Dendritic cell treated with granulocyte-macrophage colony-stimulating factor and Interleukin-4, amounts not matched to agents 40 ng/mL and 50 ng/mL, for 4 days (primary cell): ENCODE measurements around the gene GSE1.

Experiments
- H3K27ac Mint-ChIP-seq: one replicate; pipeline ENCODE4 v1.8.0; 2022; ENCODE audit warnings: mild to moderate bottlenecking, mixed read lengths
- H3K27me3 Mint-ChIP-seq: one replicate; pipeline ENCODE4 v1.8.0; 2022; ENCODE audit warnings: mild to moderate bottlenecking, mixed read lengths
- H3K36me3 Mint-ChIP-seq: one replicate; pipeline ENCODE4 v1.8.0; 2022; ENCODE audit warnings: low read depth, mixed read lengths
- H3K4me1 Mint-ChIP-seq: one replicate; pipeline ENCODE4 v1.8.0; 2022; ENCODE audit warnings: low read depth, mixed read lengths
- H3K4me3 Mint-ChIP-seq: one replicate; pipeline ENCODE4 v1.8.0; 2022; ENCODE audit warnings: mild to moderate bottlenecking, moderate library complexity, mixed read lengths
- H3K9me3 Mint-ChIP-seq: one replicate; pipeline ENCODE4 v1.8.0; 2022; ENCODE audit warnings: mixed read lengths
- intact Hi-C: fragments of 100-400 bp; cut with micrococcal nuclease; formaldehyde crosslinking; loops from one replicate; pipeline ENCODE4 v1.15.0; 2022

The GSE1 gene

GRCh38 chr16:85664580-85665372, 51.7 kb downstream of the GSE1 start:
- H3K4me3 Mint-ChIP-seq = no peak overlapping the region
- intact Hi-C loops = no loop called here
- H3K4me1 Mint-ChIP-seq = no peaks in the 10 kb centered on the region
- no peak overlapping the region for H3K27ac Mint-ChIP-seq
- no peaks in the 10 kb centered on the region for H3K27me3 Mint-ChIP-seq
- peaks cover 100% of the 10 kb centered on the region for H3K36me3 Mint-ChIP-seq
- no peaks in the 10 kb centered on the region for H3K9me3 Mint-ChIP-seq

GRCh38 chr16:85665373-85665740, 52.2 kb downstream of the GSE1 start:
- Mint-ChIP-seq H3K4me1 (no peaks in the 10 kb centered on the region), H3K9me3 (no peaks in the 10 kb centered on the region), H3K36me3 (peaks cover 100% of the 10 kb centered on the region), H3K4me3 (no peak overlapping the region), H3K27me3 (no peaks in the 10 kb centered on the region), H3K27ac (no peak overlapping the region)
- intact Hi-C loops = no loop called here

GRCh38 chr16:85665929-85666328, 52.8 kb downstream of the GSE1 start:
- peaks cover 100% of the 10 kb centered on the region for H3K36me3 Mint-ChIP-seq
- no peaks in the 10 kb centered on the region for H3K9me3 Mint-ChIP-seq
- no peak overlapping the region for H3K27ac Mint-ChIP-seq
- H3K4me3 Mint-ChIP-seq = no peak overlapping the region
- no peaks in the 10 kb centered on the region for H3K27me3 Mint-ChIP-seq
- H3K4me1 Mint-ChIP-seq = no peaks in the 10 kb centered on the region
- intact Hi-C loops = no loop called here

- H3K27ac Mint-ChIP-seq = no peak overlapping the region
- no peaks in the 10 kb centered on the region for H3K9me3 Mint-ChIP-seq
- no peaks in the 10 kb centered on the region for H3K4me1 Mint-ChIP-seq
- peaks cover 100% of the 10 kb centered on the region for H3K36me3 Mint-ChIP-seq
- H3K27me3 Mint-ChIP-seq = no peaks in the 10 kb centered on the region
- no peak overlapping the region for H3K4me3 Mint-ChIP-seq
- intact Hi-C loops = no loop called here
These were observed 54.1 kb downstream of the GSE1 start for GRCh38 chr16:85667261-85667660.

GRCh38 chr16:85667841-85668413, 54.8 kb downstream of the GSE1 start:
- Mint-ChIP-seq H3K4me3 (no peak overlapping the region), H3K4me1 (no peaks in the 10 kb centered on the region), H3K36me3 (peaks cover 100% of the 10 kb centered on the region), H3K27ac (no peak overlapping the region), H3K27me3 (no peaks in the 10 kb centered on the region), H3K9me3 (no peaks in the 10 kb centered on the region)
- intact Hi-C loops = no loop called here

GRCh38 chr16:85668676-85669424, 55.7 kb downstream of the GSE1 start:
- intact Hi-C loops = no loop called here
- Mint-ChIP-seq H3K27ac (no peak overlapping the region), H3K4me3 (no peak overlapping the region)

GRCh38 chr16:85670840-85671239, 57.7 kb downstream of the GSE1 start:
- no peak overlapping the region for H3K4me3 Mint-ChIP-seq
- H3K36me3 Mint-ChIP-seq = peaks cover 100% of the 10 kb centered on the region
- intact Hi-C loops = no loop called here
- no peaks in the 10 kb centered on the region for H3K27me3 Mint-ChIP-seq
- no peaks in the 10 kb centered on the region for H3K9me3 Mint-ChIP-seq
- no peak overlapping the region for H3K27ac Mint-ChIP-seq
- H3K4me1 Mint-ChIP-seq = no peaks in the 10 kb centered on the region

More at GRCh38 chr16:85668676-85669424, 55.7 kb downstream of the GSE1 start:
- Mint-ChIP-seq H3K27me3 (no peaks in the 10 kb centered on the region), H3K9me3 (no peaks in the 10 kb centered on the region), H3K4me1 (no peaks in the 10 kb centered on the region), H3K36me3 (peaks cover 100% of the 10 kb centered on the region)

GRCh38 chr16:85673529-85674417, 60.7 kb downstream of the GSE1 start:
- intact Hi-C loops = no loop called here
- no peak overlapping the region for H3K27ac Mint-ChIP-seq

GRCh38 chr16:85674418-85674755, 61.3 kb downstream of the GSE1 start:
- intact Hi-C loops = no loop called here
- H3K4me1 Mint-ChIP-seq = no peaks in the 10 kb centered on the region
- H3K9me3 Mint-ChIP-seq = no peaks in the 10 kb centered on the region
- H3K27me3 Mint-ChIP-seq = no peaks in the 10 kb centered on the region
- H3K36me3 Mint-ChIP-seq = peaks cover 71% of the 10 kb centered on the region
- no peak overlapping the region for H3K4me3 Mint-ChIP-seq
- H3K27ac Mint-ChIP-seq = no peak overlapping the region

More at GRCh38 chr16:85673529-85674417, 60.7 kb downstream of the GSE1 start:
- H3K36me3 Mint-ChIP-seq = peaks cover 77% of the 10 kb centered on the region
- H3K4me3 Mint-ChIP-seq = no peak overlapping the region
- no peaks in the 10 kb centered on the region for H3K27me3 Mint-ChIP-seq
- no peaks in the 10 kb centered on the region for H3K9me3 Mint-ChIP-seq
- no peaks in the 10 kb centered on the region for H3K4me1 Mint-ChIP-seq

GRCh38 chr16:85674828-85675227, 61.7 kb downstream of the GSE1 start:
- Mint-ChIP-seq H3K27ac (no peak overlapping the region), H3K4me3 (no peak overlapping the region), H3K4me1 (no peaks in the 10 kb centered on the region), H3K36me3 (peaks cover 70% of the 10 kb centered on the region), H3K27me3 (no peaks in the 10 kb centered on the region), H3K9me3 (no peaks in the 10 kb centered on the region)
- intact Hi-C loops = loop anchor here (1.0 kb wide), 1 partner anchor 43 kb away; no protein-coding TSS in a partner anchor

GRCh38 chr16:85675251-85675874, 62.2 kb downstream of the GSE1 start:
- intact Hi-C loops = loop anchor here (1.0 kb wide), 1 partner anchor 43 kb away; no protein-coding TSS in a partner anchor
- Mint-ChIP-seq H3K27me3 (no peaks in the 10 kb centered on the region), H3K27ac (no peak overlapping the region)

GRCh38 chr16:85676466-85676865, 63.3 kb downstream of the GSE1 start:
- Mint-ChIP-seq H3K27ac (no peak overlapping the region), H3K9me3 (no peaks in the 10 kb centered on the region), H3K4me1 (no peaks in the 10 kb centered on the region), H3K36me3 (peaks cover 55% of the 10 kb centered on the region), H3K27me3 (no peaks in the 10 kb centered on the region), H3K4me3 (no peak overlapping the region)
- intact Hi-C loops = no loop called here

More at GRCh38 chr16:85675251-85675874, 62.2 kb downstream of the GSE1 start:
- H3K36me3 Mint-ChIP-seq = peaks cover 66% of the 10 kb centered on the region
- H3K4me3 Mint-ChIP-seq = no peak overlapping the region
- H3K9me3 Mint-ChIP-seq = no peaks in the 10 kb centered on the region
- H3K4me1 Mint-ChIP-seq = no peaks in the 10 kb centered on the region

- Mint-ChIP-seq H3K27me3 (no peaks in the 10 kb centered on the region), H3K27ac (no peak overlapping the region), H3K36me3 (peaks cover 45% of the 10 kb centered on the region), H3K4me1 (no peaks in the 10 kb centered on the region), H3K4me3 (no peak overlapping the region), H3K9me3 (no peaks in the 10 kb centered on the region)
- intact Hi-C loops = no loop called here
These were observed 64.4 kb downstream of the GSE1 start for GRCh38 chr16:85677383-85677967.
